SK-N-SH treated with all-trans-retinoic acid at 6 μM for 48 hours (cell line): ENCODE data around the gene NUP153.

Experiments
- ATAC-seq: fragments of 200-7000 bp; cut with Tn5 transposase; 3 replicates; pipeline ENCODE4 v1.9.1; 2020; ENCODE audit warnings: mild to moderate bottlenecking, moderate library complexity
- ARNTL ChIP-seq: fragments of 450-650 bp; formaldehyde crosslinking; IDR thresholded peaks from 2 replicates; pipeline ENCODE4 v1.5.0; 2020; ENCODE audit warnings: low read depth, mild to moderate bottlenecking, moderate library complexity, borderline replicate concordance
- BACH2 ChIP-seq: fragments of 250-450 bp; sonication (Bioruptor Pico); IDR thresholded peaks from 2 replicates; pipeline ENCODE4 v1.9.0; 2021; ENCODE audit warnings: mild to moderate bottlenecking, borderline replicate concordance
- CSDC2 ChIP-seq: fragments of 250-450 bp; sonication (Bioruptor Pico); IDR thresholded peaks from 2 replicates; pipeline ENCODE4 v1.5.0; 2020; ENCODE audit warnings: mild to moderate bottlenecking, moderate library complexity
- ESRRG ChIP-seq: fragments of 250-450 bp; sonication (Bioruptor Pico); IDR thresholded peaks from 2 replicates; pipeline ENCODE4 v1.6.1; 2021; ENCODE audit warnings: mild to moderate bottlenecking
- GLIS3 ChIP-seq: fragments of 250-450 bp; sonication (Bioruptor Pico); IDR thresholded peaks from 2 replicates; pipeline ENCODE4 v1.5.0; 2020; ENCODE audit warnings: mild to moderate bottlenecking, moderate library complexity
- ISL1 ChIP-seq: fragments of 250-450 bp; sonication (Bioruptor Pico); IDR thresholded peaks from 2 replicates; pipeline ENCODE4 v2.1.2; 2022; ENCODE audit warnings: mild to moderate bottlenecking, moderate library complexity
- OSR1 ChIP-seq: fragments of 250-450 bp; sonication (Bioruptor Pico); IDR thresholded peaks from 2 replicates; pipeline ENCODE4 v1.8.0; 2022; ENCODE audit warnings: moderate library complexity, mild to moderate bottlenecking, inconsistent platforms
- PPARA ChIP-seq: fragments of 250-450 bp; sonication (Bioruptor Pico); IDR thresholded peaks from 2 replicates; pipeline ENCODE4 v1.5.0; 2020; ENCODE audit warnings: mild to moderate bottlenecking, borderline replicate concordance
- RARB ChIP-seq: fragments of 250-450 bp; sonication (Bioruptor Pico); IDR thresholded peaks from 2 replicates; pipeline ENCODE4 v1.8.0; 2021; ENCODE audit warnings: mild to moderate bottlenecking, moderate library complexity
- SNAI2 ChIP-seq: fragments of 250-450 bp; sonication (Bioruptor Pico); IDR thresholded peaks from 2 replicates; pipeline ENCODE4 v1.5.0; 2020; ENCODE audit warnings: mild to moderate bottlenecking, moderate library complexity
- TCF4 ChIP-seq: fragments of 250-450 bp; sonication (Bioruptor Pico); IDR thresholded peaks from 2 replicates; pipeline ENCODE4 v1.8.0; 2021; ENCODE audit warnings: mild to moderate bottlenecking, moderate library complexity, borderline replicate concordance
- ZC3H10 ChIP-seq: fragments of 250-450 bp; sonication (Bioruptor Pico); IDR thresholded peaks from 2 replicates; pipeline ENCODE4 v1.5.1; 2021; ENCODE audit warnings: mild to moderate bottlenecking, moderate library complexity
- ZFP3 ChIP-seq: fragments of 250-450 bp; sonication (Bioruptor Pico); IDR thresholded peaks from 2 replicates; pipeline ENCODE4 v1.5.0; 2020; ENCODE audit warnings: mild to moderate bottlenecking, moderate library complexity
- ZFP30 ChIP-seq: fragments of 450-650 bp; formaldehyde crosslinking; IDR thresholded peaks from 2 replicates; pipeline ENCODE4 v1.5.0; 2022; ENCODE audit warnings: mild to moderate bottlenecking, moderate library complexity
- ZNF565 ChIP-seq: fragments of 450-650 bp; formaldehyde crosslinking; conservative IDR thresholded peaks from 2 replicates; pipeline ENCODE4 v1.5.0; 2020; ENCODE audit warnings: low read depth, mild to moderate bottlenecking, moderate library complexity
- ZNF70 ChIP-seq: fragments of 450-650 bp; formaldehyde crosslinking; IDR thresholded peaks from 2 replicates; pipeline ENCODE4 v1.5.0; 2020; ENCODE audit warnings: mild to moderate bottlenecking, moderate library complexity
- ZNF8 ChIP-seq: fragments of 450-650 bp; formaldehyde crosslinking; IDR thresholded peaks from 2 replicates; pipeline ENCODE4 v1.5.0; 2020; ENCODE audit warnings: mild to moderate bottlenecking, moderate library complexity
- TF ChIP-seq, protein P1 (sequence below): fragments of 250-450 bp; sonication (Bioruptor Pico); IDR thresholded peaks from 2 replicates; pipeline ENCODE4 v1.5.0; 2020; ENCODE audit warnings: mild to moderate bottlenecking, moderate library complexity
- TF ChIP-seq, protein P2 (sequence below): fragments of 250-450 bp; sonication (Bioruptor Pico); IDR thresholded peaks from 2 replicates; pipeline ENCODE4 v1.8.0; 2021; ENCODE audit warnings: low read depth, mild to moderate bottlenecking, moderate library complexity, borderline replicate concordance
- TF ChIP-seq, protein P3 (sequence below): fragments of 250-450 bp; sonication (Bioruptor Pico); IDR thresholded peaks from 2 replicates; pipeline ENCODE4 v1.5.1; 2021; ENCODE audit warnings: mild to moderate bottlenecking, moderate library complexity
- TF ChIP-seq, protein P4 (sequence below): fragments of 250-450 bp; sonication (Bioruptor Pico); IDR thresholded peaks from 2 replicates; pipeline ENCODE4 v1.5.1; 2020; ENCODE audit warnings: low read depth, mild to moderate bottlenecking, moderate library complexity

Gene NUP153

DNA sequence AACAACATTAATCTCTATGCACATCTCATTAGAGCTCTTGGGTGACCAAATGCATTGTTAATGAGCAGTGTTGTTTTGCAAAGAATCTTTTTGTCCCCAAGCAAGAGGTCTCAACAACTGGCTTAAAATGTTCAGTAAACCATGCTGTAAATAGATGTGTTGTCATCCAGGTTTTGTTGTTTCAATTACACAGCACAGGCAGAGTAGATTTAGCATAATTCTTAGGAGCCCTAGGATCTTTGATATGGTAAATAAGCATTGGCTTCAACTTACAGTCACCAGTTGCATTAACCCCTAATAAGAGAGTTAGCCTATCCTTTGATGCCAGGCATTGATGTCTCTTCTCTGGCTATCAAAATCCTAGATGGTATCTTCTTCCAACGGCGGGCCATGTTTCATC lies 23.3 kb downstream of the NUP153 start (continued):
- no peak for TF ChIP-seq BACH2 (CRISPR knock-in tag)
- TF ChIP-seq, protein P1, sequence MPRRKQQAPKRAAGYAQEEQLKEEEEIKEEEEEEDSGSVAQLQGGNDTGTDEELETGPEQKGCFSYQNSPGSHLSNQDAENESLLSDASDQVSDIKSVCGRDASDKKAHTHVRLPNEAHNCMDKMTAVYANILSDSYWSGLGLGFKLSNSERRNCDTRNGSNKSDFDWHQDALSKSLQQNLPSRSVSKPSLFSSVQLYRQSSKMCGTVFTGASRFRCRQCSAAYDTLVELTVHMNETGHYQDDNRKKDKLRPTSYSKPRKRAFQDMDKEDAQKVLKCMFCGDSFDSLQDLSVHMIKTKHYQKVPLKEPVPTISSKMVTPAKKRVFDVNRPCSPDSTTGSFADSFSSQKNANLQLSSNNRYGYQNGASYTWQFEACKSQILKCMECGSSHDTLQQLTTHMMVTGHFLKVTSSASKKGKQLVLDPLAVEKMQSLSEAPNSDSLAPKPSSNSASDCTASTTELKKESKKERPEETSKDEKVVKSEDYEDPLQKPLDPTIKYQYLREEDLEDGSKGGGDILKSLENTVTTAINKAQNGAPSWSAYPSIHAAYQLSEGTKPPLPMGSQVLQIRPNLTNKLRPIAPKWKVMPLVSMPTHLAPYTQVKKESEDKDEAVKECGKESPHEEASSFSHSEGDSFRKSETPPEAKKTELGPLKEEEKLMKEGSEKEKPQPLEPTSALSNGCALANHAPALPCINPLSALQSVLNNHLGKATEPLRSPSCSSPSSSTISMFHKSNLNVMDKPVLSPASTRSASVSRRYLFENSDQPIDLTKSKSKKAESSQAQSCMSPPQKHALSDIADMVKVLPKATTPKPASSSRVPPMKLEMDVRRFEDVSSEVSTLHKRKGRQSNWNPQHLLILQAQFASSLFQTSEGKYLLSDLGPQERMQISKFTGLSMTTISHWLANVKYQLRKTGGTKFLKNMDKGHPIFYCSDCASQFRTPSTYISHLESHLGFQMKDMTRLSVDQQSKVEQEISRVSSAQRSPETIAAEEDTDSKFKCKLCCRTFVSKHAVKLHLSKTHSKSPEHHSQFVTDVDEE (CRISPR knock-in tag), result no peak

DNA sequence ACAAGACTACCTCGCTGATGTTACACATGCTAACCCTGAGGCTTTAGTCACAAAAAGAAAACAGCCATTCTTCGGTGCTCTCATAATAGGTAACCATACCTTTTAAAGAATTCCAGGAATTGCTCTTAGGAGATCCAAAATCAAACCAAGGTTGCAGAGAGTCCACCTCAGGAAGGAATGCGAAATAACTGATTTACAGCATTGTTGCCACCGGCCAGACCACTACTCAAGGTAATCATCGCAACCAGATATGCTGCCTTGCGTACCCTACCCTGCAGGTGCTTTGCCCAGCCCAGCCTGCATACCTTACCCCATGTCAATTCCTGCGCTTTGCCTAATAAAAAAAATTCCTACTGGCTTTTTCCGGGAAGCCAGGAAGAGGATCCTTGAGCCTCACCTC lies 27.0 kb downstream of the NUP153 start:
- TF ChIP-seq TCF4 (CRISPR knock-in tag), result no peak
- no peak for TF ChIP-seq RARB (CRISPR knock-in tag)
- TF ChIP-seq GLIS3 (CRISPR knock-in tag), result no peak
- no peak for TF ChIP-seq ARNTL
- TF ChIP-seq, protein P2, sequence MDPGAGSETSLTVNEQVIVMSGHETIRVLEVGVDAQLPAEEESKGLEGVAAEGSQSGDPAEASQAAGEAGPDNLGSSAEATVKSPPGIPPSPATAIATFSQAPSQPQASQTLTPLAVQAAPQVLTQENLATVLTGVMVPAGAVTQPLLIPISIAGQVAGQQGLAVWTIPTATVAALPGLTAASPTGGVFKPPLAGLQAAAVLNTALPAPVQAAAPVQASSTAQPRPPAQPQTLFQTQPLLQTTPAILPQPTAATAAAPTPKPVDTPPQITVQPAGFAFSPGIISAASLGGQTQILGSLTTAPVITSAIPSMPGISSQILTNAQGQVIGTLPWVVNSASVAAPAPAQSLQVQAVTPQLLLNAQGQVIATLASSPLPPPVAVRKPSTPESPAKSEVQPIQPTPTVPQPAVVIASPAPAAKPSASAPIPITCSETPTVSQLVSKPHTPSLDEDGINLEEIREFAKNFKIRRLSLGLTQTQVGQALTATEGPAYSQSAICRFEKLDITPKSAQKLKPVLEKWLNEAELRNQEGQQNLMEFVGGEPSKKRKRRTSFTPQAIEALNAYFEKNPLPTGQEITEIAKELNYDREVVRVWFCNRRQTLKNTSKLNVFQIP (CRISPR knock-in tag), result no peak
- TF ChIP-seq ISL1 (CRISPR knock-in tag), result no peak
- TF ChIP-seq ZNF565, result no peak
- no peak for TF ChIP-seq OSR1 (CRISPR knock-in tag)
- no peak for TF ChIP-seq ZFP3 (CRISPR knock-in tag)
- no peak for TF ChIP-seq ZC3H10 (CRISPR knock-in tag)
- TF ChIP-seq CSDC2 (CRISPR knock-in tag), result no peak
- no peak for TF ChIP-seq ZNF70
- TF ChIP-seq, protein P3, sequence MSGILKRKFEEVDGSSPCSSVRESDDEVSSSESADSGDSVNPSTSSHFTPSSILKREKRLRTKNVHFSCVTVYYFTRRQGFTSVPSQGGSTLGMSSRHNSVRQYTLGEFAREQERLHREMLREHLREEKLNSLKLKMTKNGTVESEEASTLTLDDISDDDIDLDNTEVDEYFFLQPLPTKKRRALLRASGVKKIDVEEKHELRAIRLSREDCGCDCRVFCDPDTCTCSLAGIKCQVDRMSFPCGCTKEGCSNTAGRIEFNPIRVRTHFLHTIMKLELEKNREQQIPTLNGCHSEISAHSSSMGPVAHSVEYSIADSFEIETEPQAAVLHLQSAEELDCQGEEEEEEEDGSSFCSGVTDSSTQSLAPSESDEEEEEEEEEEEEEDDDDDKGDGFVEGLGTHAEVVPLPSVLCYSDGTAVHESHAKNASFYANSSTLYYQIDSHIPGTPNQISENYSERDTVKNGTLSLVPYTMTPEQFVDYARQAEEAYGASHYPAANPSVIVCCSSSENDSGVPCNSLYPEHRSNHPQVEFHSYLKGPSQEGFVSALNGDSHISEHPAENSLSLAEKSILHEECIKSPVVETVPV, result no peak
- TF ChIP-seq, all 23 proteins: peak for 0
- ATAC-seq, result no peak

DNA sequence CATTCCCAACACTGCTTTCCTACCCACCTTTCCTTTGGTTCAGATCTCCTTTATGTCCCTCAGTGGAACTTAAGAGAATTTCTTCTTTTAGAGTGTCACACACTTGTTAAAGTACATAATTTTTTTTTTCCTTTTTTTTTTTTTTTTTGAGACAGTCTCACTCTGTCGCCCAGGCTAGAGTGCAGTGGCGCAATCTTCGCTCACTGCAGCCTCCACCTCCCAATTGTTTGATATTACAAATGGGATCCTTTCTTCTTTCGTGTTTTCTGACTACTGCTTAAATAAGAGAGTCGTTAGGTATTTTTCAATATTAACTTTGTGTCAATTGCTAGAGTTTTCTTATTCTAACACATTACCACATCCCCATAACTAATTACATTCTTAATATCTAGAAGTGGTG lies 29.1 kb downstream of the NUP153 start:
- ATAC-seq, result no peak
- TF ChIP-seq ZNF70 (no peak), SNAI2 (CRISPR knock-in tag) (no peak), ZFP3 (CRISPR knock-in tag) (no peak), ESRRG (no peak), ISL1 (CRISPR knock-in tag) (no peak), ZNF565 (no peak), ZNF8 (CRISPR knock-in tag) (no peak), ZFP30 (CRISPR knock-in tag) (no peak), GLIS3 (CRISPR knock-in tag) (no peak), ARNTL (no peak), PPARA (CRISPR knock-in tag) (no peak), CSDC2 (CRISPR knock-in tag) (no peak)
- TF ChIP-seq, protein P2 (CRISPR knock-in tag), result no peak
- TF ChIP-seq, protein P1 (CRISPR knock-in tag), result no peak
- TF ChIP-seq, protein P4, sequence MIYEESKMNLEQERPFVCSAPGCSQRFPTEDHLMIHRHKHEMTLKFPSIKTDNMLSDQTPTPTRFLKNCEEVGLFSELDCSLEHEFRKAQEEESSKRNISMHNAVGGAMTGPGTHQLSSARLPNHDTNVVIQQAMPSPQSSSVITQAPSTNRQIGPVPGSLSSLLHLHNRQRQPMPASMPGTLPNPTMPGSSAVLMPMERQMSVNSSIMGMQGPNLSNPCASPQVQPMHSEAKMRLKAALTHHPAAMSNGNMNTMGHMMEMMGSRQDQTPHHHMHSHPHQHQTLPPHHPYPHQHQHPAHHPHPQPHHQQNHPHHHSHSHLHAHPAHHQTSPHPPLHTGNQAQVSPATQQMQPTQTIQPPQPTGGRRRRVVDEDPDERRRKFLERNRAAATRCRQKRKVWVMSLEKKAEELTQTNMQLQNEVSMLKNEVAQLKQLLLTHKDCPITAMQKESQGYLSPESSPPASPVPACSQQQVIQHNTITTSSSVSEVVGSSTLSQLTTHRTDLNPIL (CRISPR knock-in tag), result no peak
